ENCODE results near the gene PLA2G2A. TPM values are rescaled to one million over a fixed set of nuclear protein-coding genes. Genes with fewer than 3 reads are reported as not detected.

The PLA2G2A gene
- total RNA-seq, 1 experiment from 2014 or later: not detected

DNA sequence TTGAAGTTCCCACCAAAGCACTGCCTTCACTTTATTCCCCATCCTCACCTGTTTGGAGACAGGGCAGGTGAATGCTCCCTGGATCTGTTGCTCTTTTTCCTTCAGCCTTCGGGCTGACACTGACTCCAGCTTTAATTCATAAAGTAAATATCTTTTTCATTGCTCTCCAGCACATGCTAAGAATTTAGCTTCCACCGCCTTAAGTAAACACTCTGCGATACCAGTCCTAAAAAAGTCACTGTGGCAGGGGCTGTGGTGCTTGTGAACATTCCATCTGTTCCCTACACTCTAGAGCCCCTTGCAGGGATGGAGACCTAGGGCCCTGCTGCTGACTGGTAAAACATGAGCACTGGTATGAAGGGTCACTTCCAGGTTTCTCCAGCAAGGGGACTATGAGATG is 896 bp upstream of the PLA2G2A start:
- intact Hi-C loops (cut with micrococcal nuclease; ENCODE audit: unreplicated experiment): no loop called here
- no TSS peak for BruUV-seq (replicated peaks)
- Histone ChIP-seq H3K9me3 (ENCODE audit: control insufficient read depth, insufficient read depth, low read depth, low read length) (no peaks in the 10 kb centered on the region), H3K36me3 (ENCODE audit: control insufficient read depth, insufficient read depth, low read length) (no peaks in the 10 kb centered on the region), H3K4me3 (ENCODE audit: low read depth in 2 of 2, low read length in 2 of 2) (no peak overlapping the region), H3K27me3 (ENCODE audit: control insufficient read depth, insufficient read depth, low read length) (peaks cover 3% of the 10 kb centered on the region; the same call in 1 of the 2 replicates), H3K4me1 (ENCODE audit: control insufficient read depth, insufficient read depth, low read length) (no peaks in the 10 kb centered on the region), H3K27ac (ENCODE audit: low read length) (no peak overlapping the region)
- DNase-seq (ENCODE audit: low read depth, low spot score) (no peak), ATAC-seq (no peak)
- ChIA-PET CTCF (no interaction called here), POLR2A (no interaction called here)
- no peak for TF ChIP-seq SIN3A (IDR thresholded peaks at IDR 0.05; ENCODE audit: borderline replicate concordance, insufficient read depth, low read depth, low read length)
- TF ChIP-seq POLR2AphosphoS5 (IDR thresholded peaks at IDR 0.05; ENCODE audit: low read depth, low read length): no peak
- no peak for TF ChIP-seq TCF7L2 (IDR thresholded peaks at IDR 0.05; ENCODE audit: low read depth, low read length)
- TF ChIP-seq, protein P1, sequence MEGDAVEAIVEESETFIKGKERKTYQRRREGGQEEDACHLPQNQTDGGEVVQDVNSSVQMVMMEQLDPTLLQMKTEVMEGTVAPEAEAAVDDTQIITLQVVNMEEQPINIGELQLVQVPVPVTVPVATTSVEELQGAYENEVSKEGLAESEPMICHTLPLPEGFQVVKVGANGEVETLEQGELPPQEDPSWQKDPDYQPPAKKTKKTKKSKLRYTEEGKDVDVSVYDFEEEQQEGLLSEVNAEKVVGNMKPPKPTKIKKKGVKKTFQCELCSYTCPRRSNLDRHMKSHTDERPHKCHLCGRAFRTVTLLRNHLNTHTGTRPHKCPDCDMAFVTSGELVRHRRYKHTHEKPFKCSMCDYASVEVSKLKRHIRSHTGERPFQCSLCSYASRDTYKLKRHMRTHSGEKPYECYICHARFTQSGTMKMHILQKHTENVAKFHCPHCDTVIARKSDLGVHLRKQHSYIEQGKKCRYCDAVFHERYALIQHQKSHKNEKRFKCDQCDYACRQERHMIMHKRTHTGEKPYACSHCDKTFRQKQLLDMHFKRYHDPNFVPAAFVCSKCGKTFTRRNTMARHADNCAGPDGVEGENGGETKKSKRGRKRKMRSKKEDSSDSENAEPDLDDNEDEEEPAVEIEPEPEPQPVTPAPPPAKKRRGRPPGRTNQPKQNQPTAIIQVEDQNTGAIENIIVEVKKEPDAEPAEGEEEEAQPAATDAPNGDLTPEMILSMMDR (IDR thresholded peaks at IDR 0.05): no peak
- TF ChIP-seq, protein P2, sequence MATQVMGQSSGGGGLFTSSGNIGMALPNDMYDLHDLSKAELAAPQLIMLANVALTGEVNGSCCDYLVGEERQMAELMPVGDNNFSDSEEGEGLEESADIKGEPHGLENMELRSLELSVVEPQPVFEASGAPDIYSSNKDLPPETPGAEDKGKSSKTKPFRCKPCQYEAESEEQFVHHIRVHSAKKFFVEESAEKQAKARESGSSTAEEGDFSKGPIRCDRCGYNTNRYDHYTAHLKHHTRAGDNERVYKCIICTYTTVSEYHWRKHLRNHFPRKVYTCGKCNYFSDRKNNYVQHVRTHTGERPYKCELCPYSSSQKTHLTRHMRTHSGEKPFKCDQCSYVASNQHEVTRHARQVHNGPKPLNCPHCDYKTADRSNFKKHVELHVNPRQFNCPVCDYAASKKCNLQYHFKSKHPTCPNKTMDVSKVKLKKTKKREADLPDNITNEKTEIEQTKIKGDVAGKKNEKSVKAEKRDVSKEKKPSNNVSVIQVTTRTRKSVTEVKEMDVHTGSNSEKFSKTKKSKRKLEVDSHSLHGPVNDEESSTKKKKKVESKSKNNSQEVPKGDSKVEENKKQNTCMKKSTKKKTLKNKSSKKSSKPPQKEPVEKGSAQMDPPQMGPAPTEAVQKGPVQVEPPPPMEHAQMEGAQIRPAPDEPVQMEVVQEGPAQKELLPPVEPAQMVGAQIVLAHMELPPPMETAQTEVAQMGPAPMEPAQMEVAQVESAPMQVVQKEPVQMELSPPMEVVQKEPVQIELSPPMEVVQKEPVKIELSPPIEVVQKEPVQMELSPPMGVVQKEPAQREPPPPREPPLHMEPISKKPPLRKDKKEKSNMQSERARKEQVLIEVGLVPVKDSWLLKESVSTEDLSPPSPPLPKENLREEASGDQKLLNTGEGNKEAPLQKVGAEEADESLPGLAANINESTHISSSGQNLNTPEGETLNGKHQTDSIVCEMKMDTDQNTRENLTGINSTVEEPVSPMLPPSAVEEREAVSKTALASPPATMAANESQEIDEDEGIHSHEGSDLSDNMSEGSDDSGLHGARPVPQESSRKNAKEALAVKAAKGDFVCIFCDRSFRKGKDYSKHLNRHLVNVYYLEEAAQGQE (IDR thresholded peaks at IDR 0.05; ENCODE audit: insufficient read depth in 1 of 2, low read depth in 2 of 2, low read length in 1 of 2): no peak
- in situ Hi-C loops (cut with HindIII; ENCODE audit: low pct_unique_long_range_greater_than_20kb, low sequenced_read_pairs): no loop called here

DNA sequence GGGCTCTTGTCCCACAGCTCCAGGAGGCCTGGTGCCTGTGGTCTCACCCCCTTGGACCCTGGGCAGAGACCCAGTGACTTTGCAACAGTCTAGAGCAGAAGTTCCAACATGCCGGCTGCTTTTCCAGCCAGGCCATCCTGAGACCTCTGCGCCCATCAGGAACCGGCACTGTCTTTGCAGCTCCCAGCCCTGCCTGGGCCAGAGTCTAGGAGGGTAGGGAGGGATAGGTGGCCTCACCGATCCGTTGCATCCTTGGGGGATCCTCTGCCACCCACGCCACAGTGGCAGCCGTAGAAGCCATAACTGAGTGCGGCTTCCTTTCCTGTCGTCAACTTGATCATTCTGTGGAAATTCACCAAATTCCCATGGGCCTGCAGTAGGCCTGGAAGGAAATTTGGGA is 1.3 kb downstream of the PLA2G2A start:
- BruUV-seq (replicated peaks): no TSS peak
- ATAC-seq (no peak), DNase-seq (ENCODE audit: low read depth, low spot score) (no peak)
- H3K4me3 ChIP-seq (ENCODE audit: low read depth in 2 of 2, low read length in 2 of 2): no peak overlapping the region
- no peaks in the 10 kb centered on the region for H3K9me3 ChIP-seq (ENCODE audit: control insufficient read depth, insufficient read depth, low read depth, low read length)
- ChIA-PET CTCF (no interaction called here), POLR2A (no interaction called here)
- H3K4me1 ChIP-seq (ENCODE audit: control insufficient read depth, insufficient read depth, low read length): no peaks in the 10 kb centered on the region
- H3K27ac ChIP-seq (ENCODE audit: low read length): no peak overlapping the region
- peaks cover 6% of the 10 kb centered on the region for H3K27me3 ChIP-seq (ENCODE audit: control insufficient read depth, insufficient read depth, low read length)
- intact Hi-C loops (cut with micrococcal nuclease; ENCODE audit: unreplicated experiment): no loop called here
- H3K36me3 ChIP-seq (ENCODE audit: control insufficient read depth, insufficient read depth, low read length): no peaks in the 10 kb centered on the region
- TF ChIP-seq, protein P1 (IDR thresholded peaks at IDR 0.05): no peak
- no peak for TF ChIP-seq SIN3A (IDR thresholded peaks at IDR 0.05; ENCODE audit: borderline replicate concordance, insufficient read depth, low read depth, low read length)
- no peak for TF ChIP-seq TCF7L2 (IDR thresholded peaks at IDR 0.05; ENCODE audit: low read depth, low read length)
- no peak for TF ChIP-seq POLR2AphosphoS5 (IDR thresholded peaks at IDR 0.05; ENCODE audit: low read depth, low read length)
- TF ChIP-seq, protein P2 (IDR thresholded peaks at IDR 0.05; ENCODE audit: insufficient read depth in 1 of 2, low read depth in 2 of 2, low read length in 1 of 2): no peak
- in situ Hi-C loops (cut with HindIII; ENCODE audit: low pct_unique_long_range_greater_than_20kb, low sequenced_read_pairs): no loop called here

Data from Panc1 (cell line).